Putamen (tissue), 1 donor: Measurements from ENCODE around the gene TMED1.
"Not testable (repeated sequence)": the region's sequence is repeated elsewhere in the genome, so short reads cannot be mapped to it uniquely, and the experiment has no call there.

Source experiments
- DNase-seq: peaks from one replicate; pipeline ENCODE4 v3.0.0-alpha.2; 2016; ENCODE audit warnings: low spot score

Gene TMED1, protein sequence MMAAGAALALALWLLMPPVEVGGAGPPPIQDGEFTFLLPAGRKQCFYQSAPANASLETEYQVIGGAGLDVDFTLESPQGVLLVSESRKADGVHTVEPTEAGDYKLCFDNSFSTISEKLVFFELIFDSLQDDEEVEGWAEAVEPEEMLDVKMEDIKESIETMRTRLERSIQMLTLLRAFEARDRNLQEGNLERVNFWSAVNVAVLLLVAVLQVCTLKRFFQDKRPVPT

DNA sequence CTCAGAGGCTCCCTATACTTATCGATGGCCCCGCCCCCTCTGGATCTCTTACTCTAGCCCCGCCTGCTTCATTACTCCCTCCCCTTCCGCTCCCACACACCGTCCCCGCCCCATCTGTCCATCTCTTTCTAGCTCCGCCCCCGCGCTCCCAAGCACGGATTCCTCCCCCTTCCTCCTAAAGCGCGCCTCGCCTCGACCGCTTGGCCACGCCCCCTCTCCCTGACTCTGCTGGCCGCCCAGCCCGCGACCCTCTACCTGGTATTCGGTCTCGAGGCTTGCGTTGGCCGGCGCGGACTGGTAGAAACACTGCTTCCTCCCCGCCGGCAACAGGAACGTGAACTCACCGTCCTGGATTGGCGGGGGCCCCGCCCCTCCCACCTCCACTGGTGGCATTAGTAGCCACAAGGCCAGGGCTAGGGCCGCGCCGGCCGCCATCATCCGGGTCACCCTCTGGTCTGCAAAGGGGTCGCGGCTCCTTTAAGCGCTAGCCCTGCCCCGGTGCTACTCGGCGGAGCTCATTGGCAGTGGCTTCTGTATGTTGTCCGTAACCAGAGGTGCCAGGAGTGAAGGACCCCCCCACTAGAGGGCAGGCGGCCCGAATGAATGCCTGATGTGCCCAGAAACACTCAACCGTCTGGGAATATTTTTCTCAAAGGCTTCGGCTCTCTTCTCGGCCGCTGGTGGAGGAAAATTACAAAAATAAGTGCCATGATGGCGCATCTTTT is at the start of gene TMED1:
Gene TMED1 (minus strand): TSS at position 459 of the 725 bp plus-strand sequence. CDS start 21 bp downstream, at position 438.
- DNase-seq, result peak; percentile 98

DNA sequence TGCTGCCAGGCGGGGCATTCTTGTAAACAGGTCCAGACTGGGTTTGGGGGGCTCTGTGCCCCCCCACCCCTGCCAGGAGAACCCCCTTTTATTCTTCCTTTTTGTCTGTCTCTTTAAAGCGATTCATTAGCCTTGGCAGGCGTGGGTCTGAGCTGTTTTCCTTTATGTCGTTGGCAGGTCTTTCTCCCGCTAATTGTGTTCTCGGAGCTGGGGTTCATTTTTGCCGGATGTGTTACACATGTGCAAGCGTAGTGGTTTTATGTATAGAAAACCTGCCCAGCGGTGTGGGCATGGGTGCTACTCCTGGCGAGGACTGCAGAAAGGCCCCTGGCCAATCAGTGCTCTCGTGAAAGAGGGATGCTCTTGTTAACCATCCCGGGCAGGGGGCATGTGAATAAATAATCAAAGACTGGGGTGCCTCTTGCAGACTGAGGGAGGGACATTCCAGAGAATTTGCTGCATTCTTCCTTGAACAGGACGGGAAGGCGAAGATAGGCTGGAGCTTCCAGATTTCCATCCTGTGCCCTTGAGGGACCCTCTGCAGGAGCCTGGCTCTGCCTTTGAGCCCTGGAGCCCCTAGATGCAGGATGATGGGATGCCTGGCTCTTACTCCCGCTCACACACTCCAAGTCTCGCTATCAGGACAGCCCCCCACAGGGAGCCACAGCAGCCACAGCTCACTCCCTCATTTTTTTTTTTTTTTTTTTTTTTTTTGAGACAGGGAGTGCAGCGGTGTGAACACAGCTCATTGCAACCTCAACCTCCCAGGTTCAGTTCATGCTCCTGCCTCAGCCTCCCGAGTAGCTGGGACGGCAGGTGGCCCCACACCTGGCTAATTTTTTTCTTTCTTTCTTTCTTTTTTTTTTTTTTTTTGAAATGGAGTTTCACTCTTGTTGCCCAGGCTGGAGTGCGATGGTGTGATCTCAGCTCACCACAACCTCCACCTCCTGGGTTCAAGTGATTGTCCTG is 49.5 kb upstream of the TMED1 start:
- no peak for DNase-seq

DNA sequence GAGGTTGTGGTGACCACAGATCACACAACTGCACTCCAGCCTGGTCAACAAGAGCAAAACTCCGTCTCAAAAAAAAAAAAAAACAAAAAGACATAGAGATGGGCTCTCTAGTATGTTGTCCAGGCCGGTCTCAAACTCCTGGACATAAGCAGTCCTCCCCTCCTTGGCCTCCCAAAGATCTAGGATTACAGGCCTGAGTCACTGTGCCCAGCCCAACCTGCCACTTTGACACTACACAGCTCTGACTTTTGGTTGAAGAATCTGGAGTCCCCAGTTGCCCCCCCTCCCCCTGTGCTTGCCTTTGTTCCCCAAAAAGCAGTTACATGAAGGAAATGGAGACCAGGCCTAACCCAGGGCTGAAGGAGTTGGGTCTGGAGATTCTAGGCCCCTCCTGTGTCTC is 48.3 kb upstream of the TMED1 start:
- DNase-seq, result no peak

DNA sequence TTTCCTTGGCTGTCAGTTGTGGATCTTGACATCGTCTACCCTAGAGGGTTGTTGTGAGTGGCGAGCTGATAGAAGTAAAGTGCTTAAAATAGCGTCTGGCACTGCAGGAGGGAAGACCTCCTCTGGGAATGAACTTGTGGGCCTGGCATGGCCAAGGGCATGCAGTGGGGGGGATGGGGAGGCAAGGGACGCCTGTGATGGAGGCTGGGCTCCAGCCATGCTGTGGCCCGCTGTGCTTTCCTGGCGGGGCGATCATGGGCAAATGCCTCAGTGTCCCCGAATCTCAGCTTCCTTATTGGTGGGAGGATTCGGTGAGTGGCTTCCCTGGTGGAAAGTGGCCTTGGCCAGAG is 46.1 kb upstream of the TMED1 start:
- no peak for DNase-seq

DNA sequence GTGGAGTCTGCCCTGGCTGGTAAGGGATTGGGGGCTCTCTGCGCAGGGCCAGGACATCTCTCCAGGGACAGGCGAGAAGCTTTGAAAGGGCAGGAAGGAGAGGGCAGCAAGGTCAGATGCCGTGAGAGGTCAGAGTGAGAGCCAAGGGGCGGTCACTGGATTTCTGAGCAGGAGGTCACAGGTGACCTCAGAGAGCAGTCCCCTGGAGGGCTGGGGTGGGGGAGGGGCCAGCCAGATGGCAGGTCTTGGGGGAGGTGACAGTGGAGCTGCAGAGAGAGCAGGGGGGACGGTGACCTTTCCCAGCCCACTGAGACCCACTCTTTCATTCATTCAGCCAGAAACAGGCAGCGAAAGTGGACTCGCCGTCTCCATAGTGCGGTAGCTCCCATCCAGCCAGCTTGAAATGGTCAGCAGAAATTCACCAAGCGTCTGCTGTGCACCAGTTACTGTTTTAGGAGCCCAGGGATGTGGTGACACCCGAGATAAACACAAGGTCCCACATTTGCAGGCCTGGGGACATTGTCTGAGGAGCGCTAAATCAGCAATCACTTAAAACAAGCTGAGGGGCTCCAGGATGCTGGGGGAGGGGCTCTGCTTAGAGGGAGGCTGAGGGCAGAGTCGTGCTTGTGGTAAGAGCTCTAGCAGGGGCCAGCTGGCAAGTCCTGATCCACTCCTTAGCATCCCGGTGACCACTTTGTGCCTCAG is 45.5 kb upstream of the TMED1 start:
- DNase-seq, result no peak

DNA sequence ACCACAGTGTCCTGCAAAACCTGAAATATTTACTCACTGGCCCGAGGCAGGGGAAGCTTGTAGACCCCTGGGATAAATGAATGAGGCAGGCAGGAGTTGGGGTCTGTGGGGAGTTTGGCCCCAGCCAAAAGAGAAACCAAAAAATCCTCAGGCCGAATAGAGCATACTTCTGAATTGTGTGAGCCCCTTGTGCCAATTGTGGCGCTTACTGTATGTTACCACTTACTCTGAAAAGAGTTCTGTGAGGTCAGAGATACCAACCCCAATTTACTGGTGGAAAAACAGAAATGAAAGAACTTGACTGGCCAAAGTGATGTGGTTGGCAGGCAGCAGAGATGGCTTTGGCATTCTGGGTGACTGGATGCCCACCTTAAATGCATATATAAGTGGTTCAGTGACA is 42.2 kb upstream of the TMED1 start:
- DNase-seq, result no peak

DNA sequence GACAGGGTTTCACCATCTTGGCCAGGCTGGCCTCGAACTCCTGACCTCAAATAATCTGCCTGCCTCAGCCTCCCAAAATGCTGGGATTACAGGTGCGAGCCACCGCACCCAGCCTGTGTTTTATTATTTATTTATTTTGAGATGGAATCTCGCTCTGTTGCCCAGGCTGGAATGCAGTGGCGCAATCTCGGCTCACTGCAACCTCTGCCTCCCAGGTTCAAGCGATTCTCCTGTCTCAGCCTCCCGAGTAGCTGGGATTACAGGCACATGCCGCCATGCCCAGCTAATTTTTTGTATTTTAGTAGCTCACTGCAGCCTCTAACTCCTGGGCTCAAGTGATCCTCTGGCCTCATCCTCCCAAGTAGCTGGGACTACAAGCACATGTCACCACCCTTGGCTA is 41.6 kb upstream of the TMED1 start:
- not testable (repeated sequence) for DNase-seq

DNA sequence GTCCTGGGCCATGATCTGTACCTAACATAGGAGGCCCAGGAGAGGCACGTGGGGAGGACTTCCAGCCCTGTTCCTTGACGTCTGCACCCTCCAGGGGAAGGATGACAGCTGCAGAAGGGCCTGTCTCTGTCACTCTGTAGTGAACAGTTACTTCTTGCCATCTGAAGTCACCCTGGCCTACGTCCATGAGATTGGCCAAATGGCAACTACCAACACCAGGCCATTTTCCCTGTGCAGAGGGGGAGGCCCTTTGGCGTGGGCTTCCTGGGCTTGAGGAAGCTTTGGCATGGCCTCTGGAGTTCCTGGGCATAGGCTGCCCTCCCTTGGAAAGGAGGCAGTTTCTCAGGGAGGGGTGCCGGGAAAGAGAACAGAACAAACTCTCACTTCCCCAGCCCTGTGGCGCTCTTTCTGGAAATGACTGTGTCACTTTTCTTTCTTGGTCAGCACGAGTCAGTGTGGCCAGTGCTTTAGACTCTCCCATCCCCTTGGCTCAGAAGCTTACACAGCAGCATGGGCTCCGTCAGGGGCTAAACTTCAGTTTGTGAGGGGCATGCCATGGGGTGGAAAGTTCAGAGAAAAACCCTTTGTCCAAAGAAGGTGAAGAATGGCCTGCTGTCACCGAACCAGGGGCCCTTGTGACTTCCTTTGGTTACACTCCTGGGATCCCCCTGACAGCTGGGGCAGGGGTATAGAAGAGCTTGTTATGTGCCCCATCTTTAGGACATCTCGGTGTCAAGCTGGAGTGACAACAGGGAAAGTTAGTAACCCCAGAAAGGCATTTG is 40.6 kb upstream of the TMED1 start:
- DNase-seq, result no peak

DNA sequence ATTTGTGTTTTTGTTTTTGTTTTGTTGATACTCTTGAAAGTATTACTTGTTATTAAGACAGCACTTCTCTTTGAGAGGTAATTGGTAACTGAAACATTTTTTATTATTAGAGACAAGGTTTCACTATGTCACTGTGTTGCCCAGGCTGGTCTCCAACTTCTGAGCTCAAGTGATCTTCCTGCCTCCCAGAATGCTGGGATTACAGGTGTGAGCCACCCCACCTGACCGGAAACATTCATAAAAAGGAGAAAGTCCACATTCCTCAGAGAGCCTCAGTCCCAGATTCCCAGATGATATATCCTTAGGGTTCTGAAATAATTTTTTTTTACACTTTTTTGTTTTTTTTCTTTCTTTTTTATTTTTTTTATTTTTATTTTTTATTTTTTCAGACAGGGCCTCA is 38.0 kb upstream of the TMED1 start:
- DNase-seq, result no peak

DNA sequence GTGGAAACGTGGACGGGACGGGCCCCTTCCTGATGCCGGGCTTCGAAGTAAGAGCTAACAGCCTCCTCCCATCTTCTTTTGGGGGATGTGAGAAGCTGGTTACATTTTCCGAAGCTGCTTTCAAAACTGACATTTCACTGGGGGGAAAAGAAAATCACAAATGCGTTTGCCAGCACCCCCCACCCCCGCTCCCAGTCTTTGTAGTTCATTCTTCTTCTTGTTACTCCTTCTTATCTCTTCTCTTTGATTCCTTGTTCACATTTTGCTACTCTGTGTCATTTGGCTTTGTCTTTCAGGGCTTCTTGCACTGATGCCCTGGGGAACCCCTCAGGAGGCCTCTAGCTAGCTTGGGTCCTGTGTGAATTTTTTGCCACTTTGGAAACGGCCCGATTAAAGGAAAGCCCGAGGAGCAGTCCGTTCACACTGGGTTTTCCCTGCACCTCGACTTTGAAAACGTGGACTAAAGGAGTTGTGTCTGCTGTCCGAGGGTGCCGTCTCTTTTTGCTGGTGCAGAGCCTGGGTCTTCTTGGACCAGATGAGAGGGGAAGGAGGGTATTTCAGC is 36.6 kb upstream of the TMED1 start:
- DNase-seq, result no peak

DNA sequence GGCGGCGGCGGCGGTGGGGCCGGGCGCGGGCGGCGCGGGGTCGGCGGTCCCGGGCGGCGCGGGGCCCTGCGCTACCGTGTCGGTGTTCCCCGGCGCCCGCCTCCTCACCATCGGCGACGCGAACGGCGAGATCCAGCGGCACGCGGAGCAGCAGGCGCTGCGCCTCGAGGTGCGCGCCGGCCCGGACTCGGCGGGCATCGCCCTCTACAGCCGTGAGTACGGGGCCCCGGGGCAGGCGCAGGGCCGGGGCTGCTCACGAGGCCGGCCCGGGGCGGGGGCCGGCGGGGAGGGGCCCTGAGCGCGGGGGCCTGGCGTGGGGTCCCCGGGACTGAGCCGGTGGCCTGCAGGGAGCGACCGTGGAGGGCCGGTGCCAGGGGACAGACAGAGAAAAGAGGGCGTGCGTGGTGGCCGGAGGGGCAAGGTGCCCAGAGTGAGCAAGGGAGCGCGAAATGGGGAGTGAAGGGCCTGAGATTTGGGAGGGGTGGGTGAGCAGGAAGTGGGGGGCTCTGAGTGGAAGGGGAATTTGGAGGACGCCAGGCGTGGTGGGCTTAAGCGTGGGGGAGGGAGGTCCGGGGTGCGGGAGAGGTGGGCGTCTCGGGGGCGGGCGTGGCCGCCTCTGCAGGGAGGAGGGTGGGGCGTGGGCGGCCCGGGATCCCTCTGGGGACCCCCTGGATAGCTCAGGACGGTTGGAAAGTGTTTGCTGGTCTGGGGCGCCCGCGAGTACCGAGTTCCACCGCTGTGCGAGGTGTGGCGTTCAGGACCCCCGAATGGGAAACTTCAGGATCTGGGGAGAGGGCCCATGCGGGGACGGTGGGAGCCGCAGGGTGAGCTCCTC is 35.9 kb upstream of the TMED1 start:
- DNase-seq, result no peak

DNA sequence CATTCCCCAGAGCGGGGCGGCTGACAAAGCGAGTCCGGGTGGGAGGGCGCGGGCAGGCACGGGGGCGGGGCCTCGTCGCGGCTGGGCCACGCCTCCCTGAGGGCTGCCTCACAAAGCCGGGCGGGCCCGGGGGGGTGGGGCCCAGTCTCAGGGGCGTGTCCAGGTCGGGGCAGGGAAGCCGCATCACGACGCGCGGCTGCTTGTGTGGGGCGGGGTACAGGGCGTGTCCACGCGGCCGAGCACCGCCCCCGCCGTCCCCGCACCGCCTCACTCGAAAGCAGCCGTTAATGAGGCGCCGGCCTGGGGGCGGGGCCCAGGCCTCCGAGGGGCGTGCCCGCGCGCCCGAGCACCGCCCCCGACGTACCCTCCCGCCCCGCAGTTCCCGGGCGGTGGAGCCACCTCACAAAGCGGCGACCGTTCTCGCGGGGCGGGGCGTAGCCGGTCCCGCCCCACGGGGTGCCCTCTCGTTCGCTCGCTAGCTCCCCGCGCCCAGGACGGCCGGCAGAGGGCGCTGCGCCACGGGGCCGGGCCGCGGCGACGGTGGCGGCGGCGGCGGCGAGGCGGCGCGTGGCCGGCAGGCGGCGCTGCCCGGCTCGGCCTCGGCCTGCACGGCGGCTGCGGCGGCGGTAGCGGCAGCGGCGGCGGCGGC is 35.1 kb upstream of the TMED1 start, which contains the start of gene CARM1:
Gene CARM1 (plus strand): TSS at position 599 of the 649 bp plus-strand sequence. CDS start 150 bp downstream, outside the sequence.
- DNase-seq, result peak; percentile 99

DNA sequence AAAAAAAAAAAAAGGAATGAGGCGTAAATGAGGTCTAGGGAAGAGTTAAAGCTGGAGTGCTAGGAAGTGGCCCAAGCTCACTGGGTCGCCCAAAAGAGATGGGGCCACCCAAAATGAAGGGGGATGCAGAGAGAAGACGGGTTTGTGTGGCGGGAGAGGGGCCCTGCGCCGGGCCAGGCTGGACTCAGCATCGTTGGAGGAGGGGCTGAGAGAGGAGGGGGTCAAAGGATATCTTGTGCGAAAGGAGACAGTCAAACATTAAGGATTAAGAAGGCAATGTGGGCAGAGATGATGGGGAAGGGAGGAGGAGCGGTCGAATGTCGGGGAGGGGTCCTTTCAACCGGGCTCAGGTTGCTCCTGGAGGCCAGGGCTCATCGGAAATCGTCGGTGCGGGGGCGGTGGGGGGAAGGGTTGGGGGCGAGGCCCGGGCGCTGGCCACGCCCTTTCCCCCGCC is 34.5 kb upstream of the TMED1 start:
- DNase-seq, result no peak

DNA sequence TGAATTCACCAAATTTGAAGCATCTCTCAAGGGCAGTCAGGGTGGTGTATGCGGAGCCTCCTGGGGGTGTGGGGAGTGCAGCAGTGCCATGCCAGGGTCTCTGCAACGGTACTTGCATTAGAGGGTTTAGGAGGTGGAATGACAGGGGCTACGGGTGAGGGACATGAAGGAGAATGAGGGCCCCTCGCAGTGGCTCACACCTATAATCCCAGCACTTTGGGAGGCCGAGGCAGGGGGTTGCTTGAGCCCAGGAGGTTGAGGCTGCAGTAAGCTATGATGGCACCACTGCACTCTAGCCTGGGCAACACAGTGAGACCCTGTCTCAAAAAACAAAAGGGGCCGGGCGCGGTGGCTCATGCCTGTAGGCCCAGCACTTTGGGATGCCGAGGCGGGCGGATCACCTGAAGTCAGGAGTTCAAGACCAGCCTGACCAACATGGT is 33.9 kb upstream of the TMED1 start:
- DNase-seq, result not testable (repeated sequence)

DNA sequence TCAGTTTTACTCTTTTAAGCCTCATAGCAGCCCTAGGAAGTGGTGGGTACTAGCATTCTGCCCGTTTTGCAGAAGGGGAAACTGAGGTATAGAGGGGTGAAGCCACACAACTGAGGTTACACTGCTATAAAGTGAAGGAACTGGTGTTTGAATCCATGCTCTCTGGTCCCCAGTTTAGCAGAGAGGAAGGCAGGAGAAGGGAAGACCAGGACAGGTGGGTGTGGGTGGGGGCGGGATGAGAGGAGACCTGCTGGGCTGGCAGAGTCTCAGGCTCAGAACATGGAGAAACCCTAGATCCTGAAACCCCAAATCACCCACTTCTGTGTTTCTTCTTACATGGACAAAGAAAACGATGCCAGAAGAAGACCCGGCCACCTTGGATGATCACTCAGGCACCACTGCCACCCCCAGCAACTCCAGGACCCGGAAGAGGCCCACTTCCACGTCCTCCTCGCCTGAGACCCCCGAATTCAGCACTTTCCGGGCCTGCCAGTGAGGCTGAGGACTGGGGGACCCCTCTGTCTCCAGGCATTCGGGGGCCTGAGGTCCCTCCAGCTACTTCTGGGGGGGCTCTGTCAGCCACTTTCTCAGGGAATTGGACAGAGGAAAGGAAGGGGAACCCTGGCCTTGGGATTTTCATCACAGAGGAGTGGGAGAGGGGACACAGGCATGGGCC is 33.0 kb upstream of the TMED1 start:
- DNase-seq, result no peak

DNA sequence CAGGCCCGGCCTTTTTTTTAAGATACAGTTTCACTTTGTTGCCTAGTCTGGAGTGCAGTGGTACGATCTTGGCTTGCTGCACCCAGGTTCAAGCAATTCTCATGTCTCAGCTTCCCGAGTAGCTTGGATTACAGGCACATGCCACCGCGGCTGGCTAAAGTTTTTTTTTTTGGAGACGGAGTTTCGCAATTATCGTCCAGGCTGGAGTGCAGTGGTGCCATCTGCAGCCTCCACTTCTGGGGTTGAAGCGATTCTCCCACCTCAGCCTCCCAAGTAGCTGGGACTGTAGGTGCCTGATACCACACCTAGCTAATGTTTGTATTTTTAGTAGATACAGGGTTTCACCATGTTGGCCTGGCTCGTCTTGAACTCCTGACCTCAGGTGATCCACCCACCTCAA is 30.5 kb upstream of the TMED1 start:
- no peak for DNase-seq

DNA sequence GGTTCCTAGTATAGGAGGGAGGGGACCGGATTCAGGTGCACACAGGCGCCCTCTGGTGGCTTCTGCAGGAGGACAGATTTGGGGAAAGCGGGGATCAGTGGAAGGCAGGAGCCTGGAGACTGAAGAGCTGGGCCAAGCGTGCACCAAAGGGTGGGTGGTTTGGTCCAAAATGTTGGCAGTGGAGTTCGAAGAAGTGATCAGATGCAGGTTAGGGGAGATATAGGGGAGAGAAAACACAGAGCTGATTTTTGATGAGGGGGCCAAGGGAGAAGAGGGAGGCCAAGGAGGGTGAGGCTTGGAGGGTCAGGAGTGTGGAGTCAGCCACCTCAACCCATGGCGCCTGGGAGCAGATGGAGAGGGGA is 28.5 kb upstream of the TMED1 start:
- peak; percentile 72 for DNase-seq

DNA sequence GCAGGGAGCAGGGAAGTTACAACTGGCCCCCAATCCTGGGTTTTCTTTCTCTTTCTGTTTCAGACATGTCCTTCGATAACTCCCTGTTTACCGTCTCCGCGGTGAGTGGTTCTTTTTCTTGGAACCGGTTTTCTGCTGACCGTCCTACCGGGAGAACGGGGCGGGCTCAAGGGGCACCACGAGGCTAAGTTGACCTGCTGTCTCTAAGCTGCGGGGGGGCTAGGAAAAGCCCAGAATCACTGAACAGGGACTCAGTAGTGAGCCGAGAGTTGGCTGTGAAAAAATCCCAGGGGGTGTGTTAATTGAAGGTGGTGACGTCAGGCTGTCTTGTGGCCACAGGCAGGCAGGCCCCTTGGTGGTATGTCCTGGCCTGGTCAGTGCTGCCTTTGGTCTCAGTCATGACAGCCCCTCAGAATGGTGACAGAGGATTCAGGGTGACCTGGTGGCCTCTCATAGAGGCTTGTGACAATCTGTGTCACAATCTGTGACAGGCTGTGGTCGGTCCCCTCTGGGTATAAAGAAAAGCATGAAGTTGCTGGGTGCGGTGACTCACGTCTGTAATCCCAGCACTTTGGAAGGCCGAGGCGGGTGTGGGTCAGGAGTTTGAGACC is 27.2 kb upstream of the TMED1 start:
- DNase-seq, result no peak
